HG02943 (cell line): ENCODE results near the gene PKD1.

Source experiments
- ATAC-seq: cut with Tn5 transposase; IDR thresholded peaks from one replicate; pipeline ENCODE4 v1.9.1; 2021; ENCODE audit warnings: mild to moderate bottlenecking, low read depth, moderate library complexity; ENCODE audit not compliant: unreplicated experiment

PKD1 gene

DNA sequence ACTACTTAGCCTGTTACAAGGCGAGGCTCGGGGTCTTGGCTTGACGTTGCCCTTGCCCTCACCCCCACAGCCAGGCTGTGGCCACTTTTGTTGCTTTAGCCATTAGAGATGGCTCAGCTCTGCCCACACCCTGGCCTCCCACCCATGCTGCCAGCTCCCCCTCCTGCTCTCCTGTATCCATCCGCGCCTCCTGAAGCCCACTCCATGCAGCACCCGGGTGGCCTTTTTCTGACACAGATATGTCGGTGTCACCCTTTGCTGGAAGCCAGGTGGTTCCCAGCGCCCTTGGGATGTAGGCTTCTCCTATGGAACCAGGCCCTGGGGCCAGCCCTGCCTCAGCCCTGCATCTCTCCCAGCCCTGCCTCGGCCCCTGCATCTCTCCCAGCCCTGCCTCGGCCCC, 78.3 kb downstream of the PKD1 start:
- ATAC-seq, result no peak

DNA sequence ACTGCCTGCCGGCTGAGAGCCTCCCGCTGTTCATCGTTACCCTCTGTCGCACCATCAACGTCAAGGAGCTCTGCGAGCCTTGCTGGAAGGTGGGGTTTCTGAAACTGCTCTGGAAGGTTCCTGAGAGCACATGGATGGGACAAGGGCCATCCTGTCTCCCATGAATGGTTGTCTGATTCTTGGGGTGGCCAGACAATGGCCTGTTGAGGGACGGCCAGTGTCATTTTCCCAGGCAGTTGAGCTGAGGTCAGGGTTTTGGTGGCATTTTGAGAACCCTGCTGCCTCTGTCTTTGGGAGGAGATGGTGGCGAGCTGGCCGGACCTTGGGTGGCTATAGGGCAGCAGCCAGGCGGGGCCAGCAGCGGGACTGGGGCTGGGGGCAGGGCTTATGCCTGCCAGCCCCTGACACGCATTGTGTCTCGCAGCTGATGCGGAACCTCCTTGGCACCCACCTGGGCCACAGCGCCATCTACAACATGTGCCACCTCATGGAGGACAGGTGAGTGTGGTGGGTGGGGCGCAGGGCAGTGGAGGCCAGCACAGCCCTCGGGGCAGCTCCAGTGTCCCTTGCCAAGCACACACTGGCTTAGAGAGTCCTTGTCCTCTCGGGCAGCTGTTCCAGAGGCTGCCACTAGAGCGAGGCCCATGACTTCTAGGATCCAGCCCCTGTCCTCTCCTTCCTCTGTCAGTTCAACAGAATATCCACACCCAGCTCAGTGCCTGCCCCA, 78.9 kb downstream of the PKD1 start:
- ATAC-seq, result no peak

DNA sequence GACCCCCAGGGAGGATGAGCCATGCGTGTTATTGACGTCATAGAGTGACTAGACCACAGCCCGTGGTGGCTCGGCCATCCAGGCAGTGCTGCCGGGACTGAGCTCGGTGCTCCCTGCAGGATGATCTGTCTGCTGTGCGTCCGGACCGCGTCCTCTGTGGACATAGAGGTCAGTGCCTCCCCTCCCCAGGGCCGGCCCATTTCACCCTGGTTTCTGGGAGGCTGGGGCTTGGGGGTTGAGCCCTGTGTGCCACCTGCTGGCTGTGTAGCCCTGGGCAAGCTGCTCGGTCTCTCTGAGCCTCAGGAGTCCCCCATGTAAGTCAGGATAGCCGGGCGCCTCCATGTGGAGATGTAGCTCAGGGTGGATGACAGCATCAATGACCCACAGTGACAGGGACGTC, 79.6 kb downstream of the PKD1 start:
- no peak for ATAC-seq

- ATAC-seq, result no peak
Measured at GRCh38 chr16:2054543-2055245, 81.0 kb downstream of the PKD1 start.

- no peak for ATAC-seq
Measured at GRCh38 chr16:2053897-2054296, 81.8 kb downstream of the PKD1 start.

GRCh38 chr16:2053211-2053610, 82.5 kb downstream of the PKD1 start:
- no peak for ATAC-seq

DNA sequence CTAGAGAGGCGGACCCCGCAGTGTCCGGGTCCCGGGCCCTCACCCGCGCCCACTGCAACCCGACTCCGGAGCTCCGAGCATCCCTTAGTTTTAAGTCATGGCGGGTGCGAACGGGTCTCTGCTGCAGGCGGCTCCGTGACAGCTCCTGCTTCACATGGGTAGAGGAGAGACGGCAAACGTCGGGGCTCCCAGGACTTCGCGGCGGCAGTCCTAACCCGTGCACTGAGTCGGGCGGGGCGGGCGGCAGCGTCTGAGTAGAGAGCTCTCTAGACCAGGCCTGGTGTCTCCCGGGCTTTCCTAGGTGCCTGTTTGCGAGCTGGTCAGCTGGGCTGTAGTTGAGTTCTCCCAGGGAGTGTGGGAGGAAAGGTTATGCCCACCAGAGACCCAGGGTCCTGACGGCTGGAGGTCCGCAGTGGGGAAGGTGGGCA, 87.6 kb downstream of the PKD1 start:
- peak; percentile 6 for ATAC-seq

DNA sequence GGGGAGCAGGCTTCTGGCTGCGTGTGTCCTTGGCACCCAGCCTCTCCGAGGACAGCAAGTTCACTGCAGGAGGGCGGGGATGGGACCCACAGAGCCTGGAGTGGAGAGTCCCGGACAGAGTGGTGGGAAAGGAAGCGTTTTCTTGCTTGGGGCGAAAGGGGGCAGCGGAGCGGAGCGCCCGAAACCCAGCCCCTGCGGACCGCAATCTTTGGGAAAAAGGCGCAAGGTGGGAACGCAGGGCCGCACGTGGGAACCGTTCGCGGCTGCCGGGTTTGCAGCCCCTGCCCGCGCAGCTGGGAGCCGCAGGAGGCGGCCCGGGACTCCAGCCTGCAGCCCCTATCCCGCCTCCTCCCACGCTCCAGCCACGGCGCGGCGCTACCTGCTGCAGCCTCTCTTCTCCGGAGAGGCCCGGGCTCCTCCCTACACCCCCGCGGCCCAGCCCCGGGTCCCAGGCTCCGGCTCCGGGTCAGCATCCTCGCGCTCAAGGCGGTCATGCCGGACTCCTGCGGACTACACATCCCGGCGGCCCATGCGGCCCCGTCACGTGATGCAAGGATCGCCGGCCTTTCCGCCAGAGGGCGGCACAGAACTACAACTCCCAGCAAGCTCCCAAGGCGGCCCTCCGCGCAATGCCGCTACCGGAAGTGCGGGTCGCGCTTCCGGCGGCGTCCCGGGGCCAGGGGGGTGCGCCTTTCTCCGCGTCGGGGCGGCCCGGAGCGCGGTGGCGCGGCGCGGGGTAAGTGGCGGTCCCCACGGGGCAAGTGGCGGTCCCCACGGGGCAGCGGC, 88.2 kb downstream of the PKD1 start, which contains the start of the genes NTHL1 and TSC2:
Gene NTHL1, minus strand, starts transcription at position 505 of the 786 bp plus-strand sequence. Its CDS starts 11 bp downstream, at position 494.
Gene TSC2, plus strand, starts transcription at position 656 of the 786 bp plus-strand sequence. CDS start 631 bp downstream, outside the sequence.
- peak; percentile 93 for ATAC-seq

GRCh38 chr16:2046893-2047329, 88.8 kb downstream of the PKD1 start:
- no peak for ATAC-seq

GRCh38 chr16:2045965-2046892, 89.5 kb downstream of the PKD1 start:
- ATAC-seq, result no peak

- no peak for ATAC-seq
Measured at GRCh38 chr16:2044541-2044940, 91.2 kb downstream of the PKD1 start.

DNA sequence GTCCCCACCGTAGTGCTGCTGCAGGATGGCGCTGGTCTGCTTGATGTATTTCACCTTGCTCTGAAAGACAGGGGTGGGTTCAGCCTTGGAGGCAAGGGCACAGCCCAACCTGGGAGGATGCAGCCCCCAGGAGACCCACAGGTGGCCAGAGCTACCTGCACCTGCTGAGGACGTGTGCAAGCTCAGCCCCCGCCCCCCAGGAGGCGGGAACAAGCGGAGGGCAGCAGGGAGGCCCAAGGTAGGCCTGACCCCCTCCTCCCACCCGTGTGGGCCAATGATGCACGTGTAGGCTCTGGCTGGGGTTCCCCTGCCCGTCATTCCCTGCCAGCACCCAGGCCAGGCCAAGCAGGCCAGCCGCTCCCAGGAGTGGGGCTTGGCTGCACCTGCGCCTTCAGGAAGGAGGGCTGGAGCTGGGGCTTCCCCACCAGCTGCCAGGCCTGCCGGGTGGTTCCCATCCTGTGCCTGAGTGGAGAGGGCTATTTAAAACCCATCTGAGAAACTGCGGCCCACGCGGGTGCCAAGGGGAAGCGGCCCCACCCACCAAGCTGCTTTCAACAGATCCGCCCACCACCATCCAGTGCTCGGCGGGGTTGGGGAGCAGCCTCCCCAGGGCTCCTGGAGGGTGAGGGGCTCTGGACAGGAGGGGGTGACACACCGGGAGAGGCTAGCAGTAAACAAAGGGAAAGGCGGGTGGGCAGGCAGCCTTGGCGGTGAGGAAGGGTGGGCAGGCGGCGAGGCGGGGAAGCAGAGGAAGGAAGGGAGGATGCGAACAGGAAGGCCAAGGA, 91.8 kb downstream of the PKD1 start:
- ATAC-seq, result no peak

- ATAC-seq, result no peak
Measured at GRCh38 chr16:2042986-2043666, 92.6 kb downstream of the PKD1 start.

DNA sequence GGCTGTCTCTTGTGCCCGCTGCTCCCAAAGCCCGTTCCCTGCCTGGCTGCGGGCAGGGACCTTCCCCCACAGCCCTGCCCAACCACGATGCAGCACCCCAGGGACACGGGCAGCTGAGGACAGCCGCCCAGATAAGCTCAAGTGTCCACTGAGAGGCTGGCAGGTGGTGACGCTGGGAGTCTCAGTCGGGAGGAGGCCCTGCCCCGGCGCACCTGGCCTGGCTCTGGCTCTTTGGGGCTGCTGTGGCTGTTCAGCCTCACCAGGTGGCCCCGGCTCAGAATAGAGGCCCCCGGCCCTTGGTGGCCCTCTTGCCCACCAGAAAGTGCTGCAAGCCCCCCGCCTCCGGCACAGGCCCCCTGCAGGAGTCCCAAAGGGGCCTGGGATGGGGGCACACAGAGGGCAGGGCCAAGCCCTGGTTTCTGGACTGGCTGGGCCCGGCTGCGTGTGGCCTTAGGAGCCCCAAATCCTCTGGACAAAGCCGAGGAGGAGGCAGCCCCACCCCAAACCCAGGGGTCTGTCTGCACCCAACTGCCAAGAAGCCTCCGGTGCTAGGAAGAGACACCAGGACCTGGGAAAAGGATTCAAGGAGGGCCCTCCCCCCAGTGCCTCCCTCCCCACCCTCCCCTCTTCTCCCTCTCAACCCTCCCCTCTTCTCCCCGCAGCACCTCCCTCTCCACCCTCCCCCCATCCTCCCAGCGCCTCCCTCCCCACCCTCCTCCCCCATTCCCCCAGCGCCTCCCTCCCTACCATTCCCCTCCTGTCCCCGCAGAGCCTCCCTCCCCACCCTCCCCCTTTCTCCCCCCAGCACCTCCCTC, 93.3 kb downstream of the PKD1 start:
- ATAC-seq, result no peak

DNA sequence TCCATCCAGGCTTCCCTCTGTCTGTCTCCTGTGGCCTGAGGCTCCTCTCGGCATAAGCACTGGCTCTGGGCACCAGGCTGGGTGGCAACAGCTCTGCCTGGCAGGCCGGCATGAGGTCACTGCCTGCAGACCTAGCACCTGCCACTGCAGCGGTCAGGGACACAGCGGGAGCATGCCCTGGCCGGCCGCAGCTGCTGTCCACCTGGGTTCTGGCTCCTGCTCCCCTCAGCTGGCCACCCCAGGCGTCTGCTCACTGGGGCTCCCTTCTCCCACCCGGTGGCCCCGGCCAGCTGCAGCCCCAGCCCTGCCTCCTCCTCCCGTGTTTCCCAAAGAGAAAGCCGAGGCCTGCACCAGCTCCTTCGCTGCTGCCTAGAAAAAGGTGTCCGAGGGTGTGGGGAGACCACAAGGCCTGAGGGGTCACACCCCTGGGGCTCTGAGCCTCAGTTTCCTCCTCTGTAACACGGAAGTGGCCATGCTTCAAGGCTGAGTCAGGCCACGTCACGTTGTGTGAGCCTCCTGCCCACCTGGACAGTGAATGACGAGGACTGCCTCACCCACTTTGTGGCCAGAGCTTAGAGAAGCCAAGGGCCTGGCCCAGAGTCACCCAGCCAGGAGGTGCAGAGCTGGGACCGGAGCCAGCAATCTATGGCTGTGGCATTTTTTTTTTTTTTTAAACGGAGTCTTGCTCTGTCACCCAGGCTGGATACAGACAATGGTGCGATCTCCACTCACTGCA, 94.7 kb downstream of the PKD1 start:
- no peak for ATAC-seq

- no peak for ATAC-seq
Measured at GRCh38 chr16:2040041-2040786, 95.5 kb downstream of the PKD1 start.
